HEK293 (cell line): ENCODE results near the gene LHB.
A peak's percentile ranks its signal among the peaks of the same experiment; 100 is the strongest.

Source experiments
- BCL11A ChIP-seq: fragments of 450-650 bp; formaldehyde crosslinking; IDR thresholded peaks from 2 replicates; pipeline ENCODE4 v1.5.1; 2016; ENCODE audit warnings: low read depth, missing biosample characterization, missing genetic modification characterization
- PRDM6 ChIP-seq: fragments of 450-650 bp; formaldehyde crosslinking; IDR thresholded peaks from 2 replicates; pipeline ENCODE4 v1.5.1; 2017; ENCODE audit warnings: missing biosample characterization, missing genetic modification characterization
- SCRT2 ChIP-seq: fragments of 450-650 bp; formaldehyde crosslinking; IDR thresholded peaks from 2 replicates; pipeline ENCODE4 v1.5.1; 2016; ENCODE audit warnings: missing biosample characterization, missing genetic modification characterization
- ZBTB20 ChIP-seq: fragments of 450-650 bp; formaldehyde crosslinking; IDR thresholded peaks from 2 replicates; pipeline ENCODE4 v1.5.1; 2016; ENCODE audit warnings: missing biosample characterization, missing genetic modification characterization
- ZBTB8A ChIP-seq: fragments of 450-650 bp; formaldehyde crosslinking; IDR thresholded peaks from 2 replicates; pipeline ENCODE4 v1.5.1; 2016; ENCODE audit warnings: missing biosample characterization, missing genetic modification characterization
- ZFP3 ChIP-seq: fragments of 450-650 bp; formaldehyde crosslinking; IDR thresholded peaks from 2 replicates; pipeline ENCODE4 v1.5.1; 2016; ENCODE audit warnings: low read depth, missing biosample characterization, missing genetic modification characterization
- ZFP69B ChIP-seq: fragments of 450-650 bp; formaldehyde crosslinking; IDR thresholded peaks from 2 replicates; pipeline ENCODE4 v1.5.1; 2016; ENCODE audit warnings: missing biosample characterization, missing genetic modification characterization
- ZIC2 ChIP-seq: fragments of 450-650 bp; formaldehyde crosslinking; IDR thresholded peaks from 2 replicates; pipeline ENCODE4 v1.5.1; 2016; ENCODE audit warnings: missing biosample characterization, missing genetic modification characterization
- ZNF138 ChIP-seq: fragments of 450-650 bp; formaldehyde crosslinking; IDR thresholded peaks from 2 replicates; pipeline ENCODE4 v1.5.1; 2016; ENCODE audit warnings: missing biosample characterization, missing genetic modification characterization, borderline replicate concordance
- ZNF155 ChIP-seq: fragments of 450-650 bp; formaldehyde crosslinking; IDR thresholded peaks from 2 replicates; pipeline ENCODE4 v1.5.1; 2016; ENCODE audit warnings: missing biosample characterization, missing genetic modification characterization
- ZNF175 ChIP-seq: fragments of 450-650 bp; formaldehyde crosslinking; IDR thresholded peaks from 2 replicates; pipeline ENCODE4 v1.5.1; 2016; ENCODE audit warnings: missing biosample characterization, missing genetic modification characterization
- ZNF211 ChIP-seq: fragments of 450-650 bp; formaldehyde crosslinking; IDR thresholded peaks from 2 replicates; pipeline ENCODE4 v1.5.1; 2016; ENCODE audit warnings: low read depth, missing biosample characterization, missing genetic modification characterization
- ZNF23 ChIP-seq: fragments of 450-650 bp; formaldehyde crosslinking; IDR thresholded peaks from 2 replicates; pipeline ENCODE4 v1.5.1; 2016; ENCODE audit warnings: missing biosample characterization, missing genetic modification characterization, borderline replicate concordance
- ZNF24 ChIP-seq: fragments of 450-650 bp; formaldehyde crosslinking; IDR thresholded peaks from 2 replicates; pipeline ENCODE4 v1.5.1; 2016; ENCODE audit warnings: missing biosample characterization, missing genetic modification characterization
- ZNF324 ChIP-seq: fragments of 450-650 bp; formaldehyde crosslinking; IDR thresholded peaks from 2 replicates; pipeline ENCODE4 v1.5.1; 2016; ENCODE audit warnings: missing biosample characterization, missing genetic modification characterization
- ZNF362 ChIP-seq: fragments of 450-650 bp; formaldehyde crosslinking; IDR thresholded peaks from 2 replicates; pipeline ENCODE4 v1.5.1; 2016; ENCODE audit warnings: missing biosample characterization, missing genetic modification characterization
- ZNF391 ChIP-seq: fragments of 450-650 bp; formaldehyde crosslinking; IDR thresholded peaks from 2 replicates; pipeline ENCODE4 v1.5.1; 2016; ENCODE audit warnings: low read depth, missing biosample characterization, missing genetic modification characterization, borderline replicate concordance
- ZNF404 ChIP-seq: fragments of 450-650 bp; formaldehyde crosslinking; IDR thresholded peaks from 2 replicates; pipeline ENCODE4 v1.5.1; 2017; ENCODE audit warnings: missing biosample characterization, missing genetic modification characterization
- ZNF514 ChIP-seq: fragments of 450-650 bp; formaldehyde crosslinking; IDR thresholded peaks from 2 replicates; pipeline ENCODE4 v1.5.1; 2016; ENCODE audit warnings: missing biosample characterization, missing genetic modification characterization
- ZNF555 ChIP-seq: fragments of 450-650 bp; formaldehyde crosslinking; conservative IDR thresholded peaks from 2 replicates; pipeline ENCODE4 v1.5.1; 2017; ENCODE audit warnings: missing biosample characterization, mild to moderate bottlenecking, missing genetic modification characterization, inconsistent platforms
- ZNF560 ChIP-seq: fragments of 450-650 bp; formaldehyde crosslinking; IDR thresholded peaks from 2 replicates; pipeline ENCODE4 v1.5.1; 2017; ENCODE audit warnings: missing biosample characterization, missing genetic modification characterization, borderline replicate concordance
- ZNF571 ChIP-seq: fragments of 450-650 bp; formaldehyde crosslinking; IDR thresholded peaks from 2 replicates; pipeline ENCODE4 v1.5.0; 2017; ENCODE audit warnings: missing biosample characterization, missing genetic modification characterization
- ZNF600 ChIP-seq: fragments of 450-650 bp; formaldehyde crosslinking; IDR thresholded peaks from 2 replicates; pipeline ENCODE4 v1.5.1; 2016; ENCODE audit warnings: missing biosample characterization, missing genetic modification characterization
- ZNF660 ChIP-seq: fragments of 450-650 bp; IDR thresholded peaks from 2 replicates; pipeline ENCODE4 v1.5.1; 2018; ENCODE audit warnings: missing biosample characterization, mild to moderate bottlenecking, missing genetic modification characterization
- ZNF843 ChIP-seq: fragments of 450-650 bp; formaldehyde crosslinking; IDR thresholded peaks from 2 replicates; pipeline ENCODE4 v1.5.1; 2016; ENCODE audit warnings: missing biosample characterization, missing genetic modification characterization
- ZSCAN30 ChIP-seq: fragments of 450-650 bp; IDR thresholded peaks from 2 replicates; pipeline ENCODE4 v1.5.1; 2018; ENCODE audit warnings: missing biosample characterization, mild to moderate bottlenecking, missing genetic modification characterization, moderate library complexity
- TF ChIP-seq, protein P1 (sequence below): fragments of 450-650 bp; formaldehyde crosslinking; conservative IDR thresholded peaks from 2 replicates; pipeline ENCODE4 v1.5.1; 2016; ENCODE audit warnings: low read depth, missing biosample characterization, missing genetic modification characterization
- TF ChIP-seq, protein P2 (sequence below): fragments of 450-650 bp; formaldehyde crosslinking; IDR thresholded peaks from 2 replicates; pipeline ENCODE4 v1.5.1; 2017; ENCODE audit warnings: missing biosample characterization, missing genetic modification characterization
- TF ChIP-seq, protein P3 (sequence below): fragments of 450-650 bp; formaldehyde crosslinking; optimal IDR thresholded peaks from 2 replicates; pipeline ENCODE3; 2016; ENCODE audit warnings: missing biosample characterization, mild to moderate bottlenecking, missing genetic modification characterization

The LHB gene

DNA sequence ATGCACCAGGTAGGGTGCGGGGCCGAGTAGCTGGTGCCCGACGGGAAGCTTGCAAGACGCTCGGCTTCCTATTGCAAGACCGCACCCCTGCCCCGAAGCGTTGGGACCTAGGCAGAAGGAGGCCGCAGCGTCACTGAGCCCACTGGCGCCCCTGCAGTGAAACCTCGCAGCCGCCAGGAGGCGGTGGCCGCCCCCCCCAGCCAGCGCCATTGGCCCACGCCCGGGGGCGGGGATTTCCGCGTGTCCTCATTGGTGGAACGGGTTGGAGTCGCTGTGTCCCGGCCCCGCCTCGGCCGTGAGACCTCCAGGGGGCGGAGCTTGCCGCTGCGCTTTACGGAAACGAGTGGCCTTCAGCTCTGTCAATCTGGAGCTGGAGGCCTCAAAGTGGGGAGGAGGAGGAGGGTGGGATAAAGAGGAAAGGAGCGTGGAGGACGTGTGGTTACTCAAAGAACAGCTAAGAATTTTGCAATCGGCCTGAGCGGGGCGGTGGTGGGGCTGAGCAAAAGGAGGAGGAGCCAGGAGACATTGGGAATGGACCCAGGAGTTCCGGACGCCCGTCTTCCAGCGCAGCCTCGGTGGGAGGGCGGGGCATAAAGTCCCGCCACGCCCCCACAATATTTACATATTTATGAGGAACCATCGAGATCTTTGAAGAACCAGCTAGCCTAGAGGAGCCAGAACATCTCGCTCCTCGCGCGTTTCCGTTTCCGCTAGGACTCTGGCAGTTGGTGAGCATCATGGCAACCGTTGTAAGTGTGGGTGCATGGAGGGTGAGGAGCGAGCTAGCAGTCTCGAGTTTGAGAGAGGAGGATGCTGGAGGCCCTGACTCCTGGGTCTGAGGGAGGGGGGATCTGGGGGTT, 23.5 kb downstream of the LHB start, which contains the start of the genes GYS1 and RUVBL2 (continued):
- TF ChIP-seq ZNF404 (no peak), ZNF211 (tag by site-specific recombination) (no peak), ZNF24 (tag by site-specific recombination) (no peak; the same call in 1 of the 2 replicates), ZNF560 (no peak), ZNF155 (tag by site-specific recombination) (no peak), ZNF362 (tag by site-specific recombination) (no peak), ZNF391 (tag by site-specific recombination) (0 out of 2 replicates have a peak, but pooled peaks have one; percentile 9), ZNF660 (tag by site-specific recombination) (peak; percentile 75), ZNF23 (tag by site-specific recombination) (no peak), ZBTB20 (tag by site-specific recombination) (peak; percentile 93; the same call in 1 of the 2 replicates), ZBTB8A (tag by site-specific recombination) (peak; percentile 55; the same call in 1 of the 2 replicates), ZSCAN30 (peak; percentile 75; the same call in 1 of the 2 replicates), ZNF514 (tag by site-specific recombination) (no peak), ZFP69B (tag by site-specific recombination) (no peak; the same call in 1 of the 2 replicates), ZNF571 (no peak), ZNF138 (tag by site-specific recombination) (no peak), BCL11A (tag by site-specific recombination) (no peak), ZNF555 (tag by site-specific recombination) (no peak), SCRT2 (no peak), ZNF324 (tag by site-specific recombination) (peak; percentile 57; the same call in 1 of the 2 replicates), ZIC2 (tag by site-specific recombination) (peak; percentile 63), ZNF175 (tag by site-specific recombination) (no peak), ZFP3 (tag by site-specific recombination) (no peak), ZNF600 (0 out of 2 replicates have a peak, but pooled peaks have one; percentile 17), PRDM6 (tag by site-specific recombination) (no peak), ZNF843 (no peak; the same call in 1 of the 2 replicates)
- TF ChIP-seq, protein P1, sequence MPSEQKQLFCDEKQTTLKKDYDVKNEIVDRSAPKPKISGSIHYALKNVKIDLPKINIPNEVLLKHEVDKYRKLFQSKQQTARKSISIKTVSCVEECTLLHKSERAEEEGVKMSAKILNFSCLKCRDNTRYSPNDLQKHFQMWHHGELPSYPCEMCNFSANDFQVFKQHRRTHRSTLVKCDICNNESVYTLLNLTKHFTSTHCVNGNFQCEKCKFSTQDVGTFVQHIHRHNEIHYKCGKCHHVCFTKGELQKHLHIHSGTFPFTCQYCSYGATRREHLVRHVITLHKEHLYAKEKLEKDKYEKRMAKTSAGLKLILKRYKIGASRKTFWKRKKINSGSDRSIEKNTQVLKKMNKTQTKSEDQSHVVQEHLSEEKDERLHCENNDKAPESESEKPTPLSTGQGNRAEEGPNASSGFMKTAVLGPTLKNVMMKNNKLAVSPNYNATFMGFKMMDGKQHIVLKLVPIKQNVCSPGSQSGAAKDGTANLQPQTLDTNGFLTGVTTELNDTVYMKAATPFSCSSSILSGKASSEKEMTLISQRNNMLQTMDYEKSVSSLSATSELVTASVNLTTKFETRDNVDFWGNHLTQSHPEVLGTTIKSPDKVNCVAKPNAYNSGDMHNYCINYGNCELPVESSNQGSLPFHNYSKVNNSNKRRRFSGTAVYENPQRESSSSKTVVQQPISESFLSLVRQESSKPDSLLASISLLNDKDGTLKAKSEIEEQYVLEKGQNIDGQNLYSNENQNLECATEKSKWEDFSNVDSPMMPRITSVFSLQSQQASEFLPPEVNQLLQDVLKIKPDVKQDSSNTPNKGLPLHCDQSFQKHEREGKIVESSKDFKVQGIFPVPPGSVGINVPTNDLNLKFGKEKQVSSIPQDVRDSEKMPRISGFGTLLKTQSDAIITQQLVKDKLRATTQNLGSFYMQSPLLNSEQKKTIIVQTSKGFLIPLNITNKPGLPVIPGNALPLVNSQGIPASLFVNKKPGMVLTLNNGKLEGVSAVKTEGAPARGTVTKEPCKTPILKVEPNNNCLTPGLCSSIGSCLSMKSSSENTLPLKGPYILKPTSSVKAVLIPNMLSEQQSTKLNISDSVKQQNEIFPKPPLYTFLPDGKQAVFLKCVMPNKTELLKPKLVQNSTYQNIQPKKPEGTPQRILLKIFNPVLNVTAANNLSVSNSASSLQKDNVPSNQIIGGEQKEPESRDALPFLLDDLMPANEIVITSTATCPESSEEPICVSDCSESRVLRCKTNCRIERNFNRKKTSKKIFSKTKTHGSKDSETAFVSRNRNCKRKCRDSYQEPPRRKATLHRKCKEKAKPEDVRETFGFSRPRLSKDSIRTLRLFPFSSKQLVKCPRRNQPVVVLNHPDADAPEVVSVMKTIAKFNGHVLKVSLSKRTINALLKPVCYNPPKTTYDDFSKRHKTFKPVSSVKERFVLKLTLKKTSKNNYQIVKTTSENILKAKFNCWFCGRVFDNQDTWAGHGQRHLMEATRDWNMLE (tag by site-specific recombination): peak; percentile 77
- TF ChIP-seq, protein P2, sequence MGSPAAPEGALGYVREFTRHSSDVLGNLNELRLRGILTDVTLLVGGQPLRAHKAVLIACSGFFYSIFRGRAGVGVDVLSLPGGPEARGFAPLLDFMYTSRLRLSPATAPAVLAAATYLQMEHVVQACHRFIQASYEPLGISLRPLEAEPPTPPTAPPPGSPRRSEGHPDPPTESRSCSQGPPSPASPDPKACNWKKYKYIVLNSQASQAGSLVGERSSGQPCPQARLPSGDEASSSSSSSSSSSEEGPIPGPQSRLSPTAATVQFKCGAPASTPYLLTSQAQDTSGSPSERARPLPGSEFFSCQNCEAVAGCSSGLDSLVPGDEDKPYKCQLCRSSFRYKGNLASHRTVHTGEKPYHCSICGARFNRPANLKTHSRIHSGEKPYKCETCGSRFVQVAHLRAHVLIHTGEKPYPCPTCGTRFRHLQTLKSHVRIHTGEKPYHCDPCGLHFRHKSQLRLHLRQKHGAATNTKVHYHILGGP (tag by site-specific recombination): no peak
- TF ChIP-seq, protein P3, sequence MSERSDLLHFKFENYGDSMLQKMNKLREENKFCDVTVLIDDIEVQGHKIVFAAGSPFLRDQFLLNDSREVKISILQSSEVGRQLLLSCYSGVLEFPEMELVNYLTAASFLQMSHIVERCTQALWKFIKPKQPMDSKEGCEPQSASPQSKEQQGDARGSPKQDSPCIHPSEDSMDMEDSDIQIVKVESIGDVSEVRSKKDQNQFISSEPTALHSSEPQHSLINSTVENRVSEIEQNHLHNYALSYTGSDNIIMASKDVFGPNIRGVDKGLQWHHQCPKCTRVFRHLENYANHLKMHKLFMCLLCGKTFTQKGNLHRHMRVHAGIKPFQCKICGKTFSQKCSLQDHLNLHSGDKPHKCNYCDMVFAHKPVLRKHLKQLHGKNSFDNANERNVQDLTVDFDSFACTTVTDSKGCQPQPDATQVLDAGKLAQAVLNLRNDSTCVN (tag by site-specific recombination): peak; percentile 16
